Neural progenitor cell (in vitro differentiated cells): ENCODE measurements around the gene ATAD3B.

ENCODE experiments used
- EZH2 ChIP-seq: fragments of 200-600 bp; sonication (generic); IDR thresholded peaks from 2 replicates; pipeline ENCODE4 v1.6.1; 2017; ENCODE audit warnings: antibody characterized with exemption, mild to moderate bottlenecking, moderate library complexity
- EZH2phosphoT487 ChIP-seq: fragments of 200-600 bp; sonication (generic); IDR thresholded peaks from 2 replicates; pipeline ENCODE4 v1.6.1; 2017; ENCODE audit warnings: antibody characterized with exemption
- TF ChIP-seq, protein P1 (sequence below): fragments of 200-600 bp; sonication (generic); IDR thresholded peaks from 2 replicates; pipeline ENCODE4 v1.5.1; 2017; ENCODE audit warnings: antibody characterized with exemption, mild to moderate bottlenecking

- TF ChIP-seq, protein P1, sequence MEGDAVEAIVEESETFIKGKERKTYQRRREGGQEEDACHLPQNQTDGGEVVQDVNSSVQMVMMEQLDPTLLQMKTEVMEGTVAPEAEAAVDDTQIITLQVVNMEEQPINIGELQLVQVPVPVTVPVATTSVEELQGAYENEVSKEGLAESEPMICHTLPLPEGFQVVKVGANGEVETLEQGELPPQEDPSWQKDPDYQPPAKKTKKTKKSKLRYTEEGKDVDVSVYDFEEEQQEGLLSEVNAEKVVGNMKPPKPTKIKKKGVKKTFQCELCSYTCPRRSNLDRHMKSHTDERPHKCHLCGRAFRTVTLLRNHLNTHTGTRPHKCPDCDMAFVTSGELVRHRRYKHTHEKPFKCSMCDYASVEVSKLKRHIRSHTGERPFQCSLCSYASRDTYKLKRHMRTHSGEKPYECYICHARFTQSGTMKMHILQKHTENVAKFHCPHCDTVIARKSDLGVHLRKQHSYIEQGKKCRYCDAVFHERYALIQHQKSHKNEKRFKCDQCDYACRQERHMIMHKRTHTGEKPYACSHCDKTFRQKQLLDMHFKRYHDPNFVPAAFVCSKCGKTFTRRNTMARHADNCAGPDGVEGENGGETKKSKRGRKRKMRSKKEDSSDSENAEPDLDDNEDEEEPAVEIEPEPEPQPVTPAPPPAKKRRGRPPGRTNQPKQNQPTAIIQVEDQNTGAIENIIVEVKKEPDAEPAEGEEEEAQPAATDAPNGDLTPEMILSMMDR, result no peak
- TF ChIP-seq EZH2, result no peak
- no peak for TF ChIP-seq EZH2phosphoT487
These were observed 66.8 kb downstream of the ATAD3B start for GRCh38 chr1:1538334-1538733.
